Astrocyte (in vitro differentiated cells and primary cell): Measurements from ENCODE around the gene XXYLT1. TPM values are rescaled to one million over a fixed set of nuclear protein-coding genes. Genes with fewer than 3 reads are reported as not detected.

Experiments used
- DNase-seq: peaks from one replicate; pipeline ENCODE4 v3.0.0-alpha.2; 2010; ENCODE audit warnings: low read depth
- FAIRE-seq: peaks from 2 replicates; lab custom pipeline; 2011; peaks lifted over from hg19 to GRCh38; lab: Jason Lieb, UNC
- H2AFZ ChIP-seq: 2 replicates; pipeline ENCODE4 v1.6.0; 2012; ENCODE audit warnings: low read depth, low read length, inconsistent platforms
- H3K27ac ChIP-seq: 2 replicates; pipeline ENCODE4 v1.5.1; 2011; ENCODE audit warnings: low read depth, low read length, inconsistent platforms
- H3K27me3 ChIP-seq: 2 replicates; pipeline ENCODE4 v1.6.0; 2011; ENCODE audit warnings: low read length, inconsistent platforms; ENCODE audit not compliant: insufficient read depth
- H3K36me3 ChIP-seq: 2 replicates; pipeline ENCODE4 v1.5.1; 2011; ENCODE audit warnings: low read length, inconsistent platforms; ENCODE audit not compliant: insufficient read depth
- H3K4me1 ChIP-seq: 2 replicates; pipeline ENCODE4 v1.5.1; 2011; ENCODE audit warnings: low read length, inconsistent platforms; ENCODE audit not compliant: insufficient read depth
- H3K4me2 ChIP-seq: 2 replicates; pipeline ENCODE4 v1.6.0; 2012; ENCODE audit warnings: low read length, inconsistent platforms
- H3K4me3 ChIP-seq: 2 replicates; pipeline ENCODE4 v1.5.1; 2011; ENCODE audit warnings: low read depth, mild to moderate bottlenecking, low read length, inconsistent platforms; ENCODE audit not compliant: insufficient read depth
- H3K79me2 ChIP-seq: 2 replicates; pipeline ENCODE4 v1.6.0; 2012; ENCODE audit warnings: mild to moderate bottlenecking, low read length, inconsistent platforms; ENCODE audit not compliant: insufficient read depth
- H3K9ac ChIP-seq: 2 replicates; pipeline ENCODE4 v1.6.0; 2012; ENCODE audit warnings: mild to moderate bottlenecking, low read length, inconsistent platforms
- H3K9me3 ChIP-seq: 2 replicates; pipeline ENCODE4 v1.5.1; 2012; ENCODE audit warnings: low read depth, mild to moderate bottlenecking, low read length, inconsistent platforms; ENCODE audit not compliant: insufficient read depth
- H4K20me1 ChIP-seq: 2 replicates; pipeline ENCODE4 v1.6.0; 2012; ENCODE audit warnings: low read length, inconsistent platforms; ENCODE audit not compliant: insufficient read depth
- H3K27ac Mint-ChIP-seq: one replicate; pipeline ENCODE4 v1.8.0; 2021; ENCODE audit warnings: mild to moderate bottlenecking, mixed read lengths; ENCODE audit not compliant: unreplicated experiment
- H3K27me3 Mint-ChIP-seq: one replicate; pipeline ENCODE4 v1.8.0; 2021; ENCODE audit warnings: low read depth, mixed read lengths; ENCODE audit not compliant: unreplicated experiment
- H3K36me3 Mint-ChIP-seq: one replicate; pipeline ENCODE4 v1.8.0; 2021; ENCODE audit warnings: low read depth, mixed read lengths; ENCODE audit not compliant: unreplicated experiment
- H3K4me1 Mint-ChIP-seq: one replicate; pipeline ENCODE4 v1.8.0; 2021; ENCODE audit warnings: low read depth, mixed read lengths; ENCODE audit not compliant: unreplicated experiment
- H3K4me3 Mint-ChIP-seq: one replicate; pipeline ENCODE4 v1.8.0; 2021; ENCODE audit warnings: mild to moderate bottlenecking, moderate library complexity, mixed read lengths; ENCODE audit not compliant: unreplicated experiment
- H3K9me3 Mint-ChIP-seq: one replicate; pipeline ENCODE4 v1.8.0; 2021; ENCODE audit warnings: mild to moderate bottlenecking, mixed read lengths; ENCODE audit not compliant: unreplicated experiment
- CTCF ChIP-seq: IDR thresholded peaks from 2 replicates; pipeline ENCODE4 v1.5.1; 2011; ENCODE audit warnings: low read depth, mild to moderate bottlenecking, inconsistent platforms, low read length, moderate library complexity; ENCODE audit not compliant: insufficient read depth
- EZH2 ChIP-seq: IDR thresholded peaks from 2 replicates; pipeline ENCODE4 v1.6.1; 2012; ENCODE audit warnings: mild to moderate bottlenecking, low read length, inconsistent platforms; ENCODE audit not compliant: insufficient read depth
- total RNA-seq: library from RNA; stranded (reverse); gene quantifications from 2 replicates; pipeline ENCODE4 v1.2.1, GENCODE V29; 2021

XXYLT1 gene
- total RNA-seq, 1 donor from 2014 or later, result 26.2 TPM

DNA sequence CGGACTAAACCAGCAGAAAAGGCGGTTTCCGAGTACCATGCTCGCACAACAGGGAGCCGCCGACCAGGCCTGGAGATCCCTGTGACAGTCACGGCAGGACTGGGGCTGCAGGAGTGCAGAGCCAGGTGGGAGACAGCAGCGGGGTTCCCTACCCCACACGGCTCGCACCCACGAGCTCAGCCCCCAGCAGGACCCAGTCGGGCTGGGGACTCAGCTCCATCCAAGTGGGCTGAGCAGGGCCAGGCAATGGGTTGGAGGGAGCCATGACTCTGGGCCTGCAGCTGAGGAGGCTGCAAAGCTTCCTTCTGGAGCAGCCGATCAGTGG, 15.8 kb downstream of the XXYLT1 start:
- Mint-ChIP-seq H3K27me3 (peaks cover 3% of the 10 kb centered on the region), H3K9me3 (no peaks in the 10 kb centered on the region), H3K36me3 (peaks cover 5% of the 10 kb centered on the region), H3K27ac (no peak overlapping the region), H3K4me1 (peaks cover 12% of the 10 kb centered on the region), H3K4me3 (no peak overlapping the region)
- peaks cover 68% of the 10 kb centered on the region for H3K79me2 ChIP-seq
- H2AFZ ChIP-seq, result no peak overlapping the region
- H3K4me2 ChIP-seq, result no peak overlapping the region
- H3K27me3 ChIP-seq, result no peaks in the 10 kb centered on the region
- H3K27ac ChIP-seq, result no peak overlapping the region
- no peak overlapping the region for H3K9ac ChIP-seq
- no peaks in the 10 kb centered on the region for H3K36me3 ChIP-seq
- peaks cover 15% of the 10 kb centered on the region for H4K20me1 ChIP-seq
- H3K4me1 ChIP-seq, result peaks cover 14% of the 10 kb centered on the region
- FAIRE-seq, result no peak
- DNase-seq, result no peak
- TF ChIP-seq CTCF, result no peak
- TF ChIP-seq EZH2, result no peak
- H3K4me3 ChIP-seq, result no peak overlapping the region
- no peaks in the 10 kb centered on the region for H3K9me3 ChIP-seq

GRCh38 chr3:195254454-195255175, 16.3 kb downstream of the XXYLT1 start:
- Mint-ChIP-seq H3K4me3 (no peak overlapping the region), H3K27ac (no peak overlapping the region), H3K27me3 (peaks cover 3% of the 10 kb centered on the region), H3K36me3 (peaks cover 5% of the 10 kb centered on the region), H3K4me1 (peaks cover 12% of the 10 kb centered on the region), H3K9me3 (no peaks in the 10 kb centered on the region)
- Histone ChIP-seq H3K36me3 (no peaks in the 10 kb centered on the region), H3K27me3 (no peaks in the 10 kb centered on the region), H3K4me2 (no peak overlapping the region), H3K79me2 (peaks cover 74% of the 10 kb centered on the region), H3K4me1 (peaks cover 13% of the 10 kb centered on the region), H3K27ac (no peak overlapping the region), H4K20me1 (peaks cover 15% of the 10 kb centered on the region), H3K4me3 (no peak overlapping the region), H3K9ac (no peak overlapping the region), H2AFZ (no peak overlapping the region), H3K9me3 (no peaks in the 10 kb centered on the region)
- TF ChIP-seq CTCF (no peak), EZH2 (no peak)
- no peak for DNase-seq
- no peak for FAIRE-seq

DNA sequence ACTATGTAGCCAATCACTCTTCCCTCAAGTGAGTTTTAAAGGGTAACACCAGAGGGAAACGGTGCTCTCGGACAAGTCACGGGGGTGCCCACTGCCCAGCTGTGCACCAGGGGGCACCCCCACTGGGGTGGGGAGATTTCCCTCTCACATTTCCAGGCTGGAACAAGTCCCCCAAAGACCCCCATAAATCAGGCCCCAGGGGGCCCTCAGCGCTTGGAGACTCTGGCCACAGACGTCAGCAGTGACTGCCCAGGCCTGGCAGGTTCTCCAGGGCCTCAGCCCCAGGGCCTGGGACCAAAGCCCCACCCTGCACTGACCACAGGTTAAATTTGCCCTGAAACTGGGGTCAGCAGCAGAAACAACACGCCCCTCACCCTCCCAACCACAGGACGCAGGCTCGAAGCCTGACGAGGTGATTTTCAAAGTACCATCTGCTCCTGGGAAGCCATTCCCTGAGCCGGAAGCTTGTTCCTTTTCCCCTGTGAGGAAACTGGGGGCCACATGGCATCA, 17.0 kb downstream of the XXYLT1 start:
- no peaks in the 10 kb centered on the region for H3K9me3 ChIP-seq
- H3K9ac ChIP-seq, result no peak overlapping the region
- H3K4me1 ChIP-seq, result peaks cover 6% of the 10 kb centered on the region
- no peak overlapping the region for H2AFZ ChIP-seq
- no peak overlapping the region for H3K27ac Mint-ChIP-seq
- no peaks in the 10 kb centered on the region for H3K36me3 ChIP-seq
- peaks cover 3% of the 10 kb centered on the region for H3K27me3 Mint-ChIP-seq
- no peak for TF ChIP-seq EZH2
- TF ChIP-seq CTCF, result no peak
- no peak overlapping the region for H3K4me3 Mint-ChIP-seq
- H3K79me2 ChIP-seq, result peaks cover 77% of the 10 kb centered on the region
- no peak overlapping the region for H3K4me2 ChIP-seq
- DNase-seq, result no peak
- peaks cover 12% of the 10 kb centered on the region for H3K4me1 Mint-ChIP-seq
- peaks cover 5% of the 10 kb centered on the region for H3K36me3 Mint-ChIP-seq
- no peaks in the 10 kb centered on the region for H3K27me3 ChIP-seq
- H3K9me3 Mint-ChIP-seq, result no peaks in the 10 kb centered on the region
- H3K27ac ChIP-seq, result no peak overlapping the region
- no peak for FAIRE-seq
- H4K20me1 ChIP-seq, result peaks cover 15% of the 10 kb centered on the region
- H3K4me3 ChIP-seq, result no peak overlapping the region
